Mucosa of rectum (tissue), 2 donors: ENCODE data around the gene TRIM59.
A peak's percentile ranks its signal among the peaks of the same experiment; 100 is the strongest.
"Not testable (repeated sequence)": the region's sequence is repeated elsewhere in the genome, so short reads cannot be mapped to it uniquely, and the experiment has no call there.

Experiments used
- H3K27ac ChIP-seq, 2 donors: one replicate each; pipeline ENCODE4 v1.7.0; 2013; ENCODE audit warnings: inconsistent platforms in 2 of 2, low read depth in 2 of 2, low read length in 2 of 2
- H3K27me3 ChIP-seq, 2 donors: one replicate each; pipeline ENCODE4 v1.7.0; 2013; ENCODE audit warnings: low read length in 2 of 2; ENCODE audit not compliant: control insufficient read depth in 2 of 2, insufficient read depth in 2 of 2
- H3K36me3 ChIP-seq, 2 donors: one replicate each; pipeline ENCODE4 v1.7.0; 2013; ENCODE audit warnings: low read length in 2 of 2; ENCODE audit not compliant: control insufficient read depth in 2 of 2, insufficient read depth in 2 of 2
- H3K4me1 ChIP-seq, 2 donors: one replicate each; pipeline ENCODE4 v1.7.0; 2013; ENCODE audit warnings: low read length in 2 of 2, mild to moderate bottlenecking in 1 of 2; ENCODE audit not compliant: control insufficient read depth in 2 of 2, insufficient read depth in 2 of 2
- H3K4me3 ChIP-seq, 2 donors: one replicate each; pipeline ENCODE4 v1.7.0; 2013; ENCODE audit warnings: low read length in 2 of 2
- H3K9ac ChIP-seq, 2 donors: one replicate each; pipeline ENCODE4 v1.7.0; 2013; ENCODE audit warnings: low read length in 2 of 2, low read depth in 1 of 2, mild to moderate bottlenecking in 1 of 2
- H3K9me3 ChIP-seq, 2 donors: one replicate each; pipeline ENCODE4 v1.7.0; 2013; ENCODE audit warnings: low read length in 2 of 2; ENCODE audit not compliant: control insufficient read depth in 2 of 2
- donor health status: healthy.
- donor health status: Normal muscosa, but diverticular disease.

The TRIM59 gene

GRCh38 chr3:160459450-160459970 lies 9.9 kb upstream of the TRIM59 start:
- Histone ChIP-seq H3K36me3 (no peaks in the 10 kb centered on the region), H3K9me3 (no peaks in the 10 kb centered on the region), H3K27ac (no peak overlapping the region), H3K4me3 (no peak overlapping the region), H3K9ac (no peak overlapping the region), H3K4me1 (no peaks in the 10 kb centered on the region), H3K27me3 (no peaks in the 10 kb centered on the region)

GRCh38 chr3:160458151-160458550 lies 8.6 kb upstream of the TRIM59 start:
- Histone ChIP-seq H3K4me3 (no peak overlapping the region), H3K27me3 (no peaks in the 10 kb centered on the region), H3K9ac (no peak overlapping the region), H3K36me3 (no peaks in the 10 kb centered on the region), H3K27ac (no peak overlapping the region), H3K9me3 (no peaks in the 10 kb centered on the region), H3K4me1 (no peaks in the 10 kb centered on the region)

DNA sequence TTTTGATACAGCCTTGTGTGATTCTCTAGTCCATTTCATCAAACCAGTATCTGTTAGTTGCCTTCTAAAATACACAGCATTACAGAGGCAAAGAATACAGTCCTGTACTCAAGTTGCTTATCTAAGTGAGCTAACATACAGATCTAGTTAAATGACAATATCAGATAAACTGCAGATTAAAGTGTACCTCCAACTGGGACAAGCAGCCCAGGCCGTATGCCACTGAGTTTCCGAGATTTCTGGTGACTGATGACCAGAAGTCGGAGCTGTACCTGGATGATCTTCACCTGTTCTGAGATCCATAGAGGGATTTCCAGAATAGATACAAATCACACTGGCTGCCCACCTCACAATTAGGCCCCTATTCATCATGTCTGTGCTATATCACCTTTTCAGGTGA lies 6.3 kb upstream of the TRIM59 start:
- no peaks in the 10 kb centered on the region for H3K27me3 ChIP-seq
- H3K36me3 ChIP-seq = no peaks in the 10 kb centered on the region
- no peak overlapping the region for H3K27ac ChIP-seq
- no peaks in the 10 kb centered on the region for H3K9me3 ChIP-seq
- H3K9ac ChIP-seq = no peak overlapping the region
- H3K4me3 ChIP-seq = no peak overlapping the region
- no peaks in the 10 kb centered on the region for H3K4me1 ChIP-seq

GRCh38 chr3:160454995-160455394 lies 5.4 kb upstream of the TRIM59 start:
- Histone ChIP-seq H3K4me3 (no peak overlapping the region), H3K27ac (no peak overlapping the region), H3K27me3 (no peaks in the 10 kb centered on the region), H3K36me3 (no peaks in the 10 kb centered on the region), H3K9ac (no peak overlapping the region), H3K4me1 (no peaks in the 10 kb centered on the region), H3K9me3 (no peaks in the 10 kb centered on the region)

- not testable (repeated sequence) for H3K4me1 ChIP-seq, H3K4me3 ChIP-seq, H3K9ac ChIP-seq, H3K27ac ChIP-seq, H3K36me3 ChIP-seq, H3K9me3 ChIP-seq, H3K27me3 ChIP-seq
Measured at GRCh38 chr3:160452251-160452650, 2.7 kb upstream of the TRIM59 start.

DNA sequence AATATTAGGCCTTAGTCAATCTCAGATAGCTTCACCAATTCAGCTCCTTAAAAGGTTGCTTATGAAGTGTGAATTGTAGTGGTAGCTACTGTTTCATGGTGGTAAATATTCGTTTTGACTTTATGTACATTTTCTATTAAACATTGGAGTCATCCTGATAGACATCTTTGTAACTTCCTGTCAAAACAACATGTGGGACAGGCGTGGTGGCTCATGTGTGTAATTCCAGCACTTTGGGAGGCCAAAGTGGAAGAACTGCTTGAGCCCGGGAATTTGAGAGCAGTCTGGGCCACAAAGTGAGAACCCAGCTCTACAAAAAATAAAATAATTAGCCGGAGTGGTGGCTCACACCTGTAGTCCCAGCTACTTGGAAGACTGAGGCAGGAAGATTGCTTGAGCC lies 2.0 kb upstream of the TRIM59 start:
- Histone ChIP-seq H3K27ac (no peak overlapping the region), H3K9me3 (no peaks in the 10 kb centered on the region), H3K27me3 (peaks cover 0 to 2% of the 10 kb centered on the region in 2 donors), H3K36me3 (no peaks in the 10 kb centered on the region), H3K9ac (no peak overlapping the region), H3K4me3 (no peak overlapping the region), H3K4me1 (peaks cover 0 to 4% of the 10 kb centered on the region in 2 donors)

- Histone ChIP-seq H3K27ac (no peak overlapping the region), H3K4me3 (no peak overlapping the region), H3K27me3 (peaks cover 0 to 2% of the 10 kb centered on the region in 2 donors), H3K9me3 (no peaks in the 10 kb centered on the region), H3K36me3 (no peaks in the 10 kb centered on the region), H3K4me1 (peaks cover 0 to 4% of the 10 kb centered on the region in 2 donors), H3K9ac (no peak overlapping the region)
Measured at GRCh38 chr3:160450846-160451245, 1.3 kb upstream of the TRIM59 start.

GRCh38 chr3:160448845-160449635 lies 546 bp downstream of the TRIM59 start:
- peaks cover 0 to 2% of the 10 kb centered on the region in 2 donors for H3K27me3 ChIP-seq
- peaks cover 0 to 4% of the 10 kb centered on the region in 2 donors for H3K4me1 ChIP-seq

GRCh38 chr3:160447544-160447943 lies 2.0 kb downstream of the TRIM59 start:
- H3K27ac ChIP-seq = no peak overlapping the region
- H3K27me3 ChIP-seq = peaks cover 0 to 2% of the 10 kb centered on the region in 2 donors
- H3K36me3 ChIP-seq = no peaks in the 10 kb centered on the region
- H3K4me3 ChIP-seq = no peak overlapping the region
- peaks cover 0 to 4% of the 10 kb centered on the region in 2 donors for H3K4me1 ChIP-seq
- no peak overlapping the region for H3K9ac ChIP-seq
- no peaks in the 10 kb centered on the region for H3K9me3 ChIP-seq

More at GRCh38 chr3:160448845-160449635, 546 bp downstream of the TRIM59 start:
- peak overlapping the region; percentile 84 to 93 for H3K4me3 ChIP-seq
- peak overlapping the region; percentile 79 to 89 for H3K27ac ChIP-seq
- H3K9ac ChIP-seq = peak overlapping the region; percentile 78 to 84
- H3K36me3 ChIP-seq = no peaks in the 10 kb centered on the region
- H3K9me3 ChIP-seq = no peaks in the 10 kb centered on the region

GRCh38 chr3:160446522-160447056 lies 3.0 kb downstream of the TRIM59 start:
- H3K4me1 ChIP-seq = peaks cover 0 to 4% of the 10 kb centered on the region in 2 donors
- H3K36me3 ChIP-seq = no peaks in the 10 kb centered on the region
- no peak overlapping the region for H3K4me3 ChIP-seq
- H3K9ac ChIP-seq = no peak overlapping the region
- no peak overlapping the region for H3K27ac ChIP-seq
- peaks cover 0 to 2% of the 10 kb centered on the region in 2 donors for H3K27me3 ChIP-seq
- H3K9me3 ChIP-seq = no peaks in the 10 kb centered on the region
